GM12872 (cell line): ENCODE measurements around the gene ASPA.

Experiments used
- TF ChIP-seq, protein P1 (sequence below): IDR thresholded peaks from 3 replicates; pipeline ENCODE4 v1.5.1; 2011; ENCODE audit warnings: low read depth, mild to moderate bottlenecking, low read length, moderate library complexity; ENCODE audit not compliant: insufficient read depth

Gene ASPA

DNA sequence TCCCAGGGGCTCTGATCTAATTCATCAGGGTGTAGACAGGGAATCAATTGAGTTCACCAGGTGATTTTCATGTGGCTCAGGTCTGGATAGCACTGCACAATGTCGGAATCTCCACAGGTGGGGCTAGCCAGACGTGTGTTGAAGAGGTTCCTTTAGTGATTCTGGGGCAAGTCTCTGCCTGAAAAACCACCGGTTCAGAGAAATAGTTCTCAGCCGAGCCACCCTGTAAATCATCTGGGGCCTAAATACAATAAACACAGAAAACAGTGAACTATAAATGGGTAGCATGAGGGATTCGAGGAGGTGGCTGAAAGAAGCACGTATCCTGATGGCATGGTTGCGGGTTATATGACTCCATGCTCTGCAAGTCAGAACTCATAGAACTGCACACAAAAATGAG, 21.3 kb downstream of the ASPA start:
- TF ChIP-seq, protein P1, sequence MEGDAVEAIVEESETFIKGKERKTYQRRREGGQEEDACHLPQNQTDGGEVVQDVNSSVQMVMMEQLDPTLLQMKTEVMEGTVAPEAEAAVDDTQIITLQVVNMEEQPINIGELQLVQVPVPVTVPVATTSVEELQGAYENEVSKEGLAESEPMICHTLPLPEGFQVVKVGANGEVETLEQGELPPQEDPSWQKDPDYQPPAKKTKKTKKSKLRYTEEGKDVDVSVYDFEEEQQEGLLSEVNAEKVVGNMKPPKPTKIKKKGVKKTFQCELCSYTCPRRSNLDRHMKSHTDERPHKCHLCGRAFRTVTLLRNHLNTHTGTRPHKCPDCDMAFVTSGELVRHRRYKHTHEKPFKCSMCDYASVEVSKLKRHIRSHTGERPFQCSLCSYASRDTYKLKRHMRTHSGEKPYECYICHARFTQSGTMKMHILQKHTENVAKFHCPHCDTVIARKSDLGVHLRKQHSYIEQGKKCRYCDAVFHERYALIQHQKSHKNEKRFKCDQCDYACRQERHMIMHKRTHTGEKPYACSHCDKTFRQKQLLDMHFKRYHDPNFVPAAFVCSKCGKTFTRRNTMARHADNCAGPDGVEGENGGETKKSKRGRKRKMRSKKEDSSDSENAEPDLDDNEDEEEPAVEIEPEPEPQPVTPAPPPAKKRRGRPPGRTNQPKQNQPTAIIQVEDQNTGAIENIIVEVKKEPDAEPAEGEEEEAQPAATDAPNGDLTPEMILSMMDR: no peak

DNA sequence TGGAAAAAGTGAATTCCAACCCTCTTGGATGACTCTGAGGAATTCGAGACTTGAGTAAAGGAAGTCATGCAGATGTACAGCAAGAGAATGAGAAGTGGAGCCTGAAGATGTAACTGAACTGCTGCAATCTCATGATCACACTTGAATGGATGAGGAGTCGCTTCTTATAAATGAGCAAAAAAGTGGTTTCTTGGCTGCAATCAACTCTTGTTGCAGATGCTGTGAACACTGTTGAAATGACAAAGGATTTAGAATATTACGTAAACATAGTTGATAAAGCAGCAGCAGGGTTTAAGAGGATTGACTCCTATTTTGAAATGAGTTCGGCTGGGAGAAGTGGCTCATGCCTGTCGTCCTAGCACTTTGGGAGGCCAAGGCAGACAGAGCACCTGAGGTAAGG, 25.5 kb downstream of the ASPA start:
- TF ChIP-seq, protein P1: no peak

DNA sequence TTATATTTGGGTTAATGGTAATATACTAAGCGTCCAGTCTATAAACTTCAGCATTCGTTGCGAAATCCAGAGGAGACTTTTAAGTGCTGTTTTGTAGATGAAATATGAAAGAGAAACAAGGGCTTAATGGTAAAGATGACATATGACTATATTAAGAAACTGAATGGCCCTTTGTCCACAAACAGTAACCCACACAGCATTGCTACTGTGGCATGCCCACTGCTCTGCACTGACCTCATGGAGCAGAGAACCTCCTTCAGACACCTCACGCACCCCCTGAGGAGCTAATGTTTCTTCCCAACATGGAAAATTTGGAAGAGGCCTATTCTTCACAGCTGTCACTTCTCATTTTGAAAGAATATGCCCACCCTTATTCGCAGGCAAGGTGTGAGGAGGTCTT, 26.7 kb downstream of the ASPA start:
- TF ChIP-seq, protein P1: no peak

DNA sequence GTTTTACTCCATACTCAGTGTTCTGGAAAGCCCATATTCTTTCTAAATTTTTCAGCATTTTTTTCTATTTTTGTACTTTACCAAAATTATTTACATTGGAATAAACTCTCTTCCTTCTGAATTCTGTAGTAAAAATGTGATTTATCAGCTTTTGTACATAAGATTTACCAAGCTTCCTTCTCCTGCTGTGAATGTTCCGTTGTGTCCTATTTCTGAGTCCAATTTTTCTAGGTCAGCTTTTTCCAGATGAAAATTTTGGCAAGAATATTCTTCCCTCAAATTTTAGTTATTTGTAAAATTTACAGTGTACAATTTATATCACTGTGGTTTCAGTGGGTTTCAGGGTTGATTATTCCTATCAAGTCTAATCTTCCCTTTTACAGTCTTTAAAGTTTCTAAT, 27.5 kb downstream of the ASPA start:
- TF ChIP-seq, protein P1: no peak

DNA sequence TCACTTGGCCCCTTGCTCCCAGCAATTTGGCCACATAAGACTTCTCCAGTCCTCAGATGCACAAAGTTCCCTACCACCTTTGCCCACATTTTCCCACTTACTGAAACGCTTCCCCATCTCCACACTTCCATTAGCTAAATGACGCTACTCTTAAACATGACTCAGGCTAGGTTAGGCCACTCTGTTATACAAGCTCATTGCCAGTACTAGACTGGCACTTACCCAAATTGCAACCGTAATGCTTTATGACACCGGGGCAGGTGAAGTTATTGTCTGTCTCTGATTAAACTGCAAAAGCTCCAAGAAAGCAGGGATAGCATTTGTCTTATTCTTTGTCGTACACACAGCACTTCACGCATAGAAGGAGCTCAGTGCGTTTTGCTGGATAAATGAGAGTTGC, 29.2 kb downstream of the ASPA start:
- TF ChIP-seq, protein P1: no peak

DNA sequence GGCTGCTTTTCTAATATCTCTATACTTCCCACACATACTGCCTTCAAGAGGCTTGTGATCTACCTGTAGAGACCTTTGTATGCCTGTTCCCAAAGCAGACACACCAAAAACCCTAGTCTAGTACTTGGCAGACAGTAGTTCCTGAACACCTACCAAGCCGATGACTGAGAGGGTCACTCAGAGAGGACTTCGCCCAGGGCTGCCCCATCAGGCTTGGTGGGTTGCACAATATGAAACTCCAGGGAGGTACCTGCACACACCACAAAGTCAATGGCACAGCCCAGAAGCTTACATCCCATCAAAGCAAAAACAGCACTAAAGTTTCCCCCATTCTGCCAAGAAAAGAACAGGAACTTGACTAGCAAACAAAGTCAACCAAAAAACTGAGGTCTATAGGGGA, 30.3 kb downstream of the ASPA start:
- TF ChIP-seq, protein P1: no peak

DNA sequence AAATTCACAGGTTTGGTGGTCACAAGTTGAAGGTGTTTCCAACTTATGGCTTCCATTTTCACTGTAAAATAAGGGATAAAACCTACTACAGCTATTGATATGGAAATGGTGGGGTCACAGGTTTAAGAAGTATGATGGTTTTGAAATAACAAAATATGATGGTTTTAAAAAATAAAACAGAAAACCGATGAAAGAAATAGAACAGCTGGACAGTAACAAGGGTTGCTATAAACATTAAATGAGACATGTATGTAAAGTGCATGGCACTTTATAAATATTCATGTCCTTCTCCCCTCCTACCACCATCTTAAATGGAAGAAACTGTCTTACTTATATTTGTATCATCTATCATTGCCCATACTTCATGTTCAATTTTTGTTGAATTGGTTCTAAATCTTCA, 31.3 kb downstream of the ASPA start:
- TF ChIP-seq, protein P1: no peak

DNA sequence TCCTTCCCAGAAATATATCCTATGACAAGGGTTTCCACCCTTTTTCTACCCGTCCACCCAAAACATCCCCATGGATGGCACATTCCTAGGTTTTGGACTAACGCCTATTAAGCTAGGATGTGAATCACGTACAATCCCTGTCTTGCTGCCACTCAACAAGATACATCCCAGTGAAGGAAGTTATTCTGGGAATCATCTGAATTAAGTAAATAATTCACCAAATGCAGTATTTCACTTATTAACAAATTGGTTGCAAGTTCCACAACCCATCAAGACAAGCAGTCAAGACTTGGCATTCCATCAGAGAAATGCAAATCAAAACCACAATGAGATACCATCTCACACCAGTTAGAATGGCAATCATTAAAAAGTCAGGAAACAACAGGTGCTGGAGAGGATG, 32.1 kb downstream of the ASPA start:
- TF ChIP-seq, protein P1: no peak
